ENCODE measurements around the gene CYLD. TPM values are rescaled to one million over a fixed set of nuclear protein-coding genes. Genes with fewer than 3 reads are reported as not detected.

The CYLD gene
- total RNA-seq, 1 donor from 2014 or later = 35.4 TPM

GRCh38 chr16:50841081-50841886 lies 99.4 kb downstream of the CYLD start:
- peak; percentile 84 for DNase-seq (ENCODE audit: low spot score)

GRCh38 chr16:50842013-50842505 lies 100.2 kb downstream of the CYLD start:
- no peak for DNase-seq (ENCODE audit: low spot score)

GRCh38 chr16:50842589-50842988 lies 100.7 kb downstream of the CYLD start:
- no peak for DNase-seq (ENCODE audit: low spot score)

GRCh38 chr16:50844840-50845239 lies 103.0 kb downstream of the CYLD start:
- DNase-seq (ENCODE audit: low spot score) = no peak

GRCh38 chr16:50845296-50845695 lies 103.4 kb downstream of the CYLD start:
- no peak for DNase-seq (ENCODE audit: low spot score)

GRCh38 chr16:50846511-50846910 lies 104.6 kb downstream of the CYLD start:
- DNase-seq (ENCODE audit: low spot score) = no peak

GRCh38 chr16:50847166-50847565 lies 105.3 kb downstream of the CYLD start:
- DNase-seq (ENCODE audit: low spot score) = no peak

- no peak for DNase-seq (ENCODE audit: low spot score)
Observed at GRCh38 chr16:50848755-50849514, 107.0 kb downstream of the CYLD start.

Small RNAs within 50 kb of the gene (microRNA-seq; reads per million reads assigned to microRNA genes)
- not detected for gene MIR3181 (ENCODE audit: borderline number of aligned reads)

Other genes with a start within 250 kb of the CYLD start
- gene NKD1, start 193.7 kb upstream of the CYLD start, total RNA-seq = 2.4 TPM
- gene SNX20, start 60.8 kb upstream of the CYLD start, total RNA-seq = 3.6 TPM
- gene NOD2, start 48.5 kb upstream of the CYLD start, total RNA-seq = 4.5 TPM

Data from mesenteric fat pad (tissue), 1 donor.